ENCODE data around the gene SNX13. TPM values are rescaled to one million over a fixed set of nuclear protein-coding genes. Genes with fewer than 3 reads are reported as not detected.

The SNX13 gene
- total RNA-seq, 4 donors from 2014 or later = 15.9 to 39.9 (median 35.1) TPM

- WGBS, 2 donors = 75 to 76% methylated on average over 2 of the region's 2 CpGs
- TF ChIP-seq POLR2A (IDR thresholded peaks at IDR 0.05) (no peak), CTCF (IDR thresholded peaks at IDR 0.05) (no peak)
- H3K4me1 ChIP-seq = peaks cover 0 to 6% (median 0%) of the 10 kb centered on the region in 3 donors
- intact Hi-C loops (cut with DNase I) = no loop called here
- H3K36me3 ChIP-seq = no peaks in the 10 kb centered on the region
- no peak overlapping the region for H3K27ac ChIP-seq
- DNase-seq = no peak
- H3K4me3 ChIP-seq = no peak overlapping the region
- no peaks in the 10 kb centered on the region for H3K27me3 ChIP-seq
- peaks cover 0 to 6% (median 5%) of the 10 kb centered on the region in 3 donors for H3K9me3 ChIP-seq
Measured at GRCh38 chr7:17915796-17916195, 24.5 kb downstream of the SNX13 start.

- no peak overlapping the region for H3K4me3 ChIP-seq
- H3K27me3 ChIP-seq = no peaks in the 10 kb centered on the region
- peaks cover 0 to 5% (median 0%) of the 10 kb centered on the region in 3 donors for H3K4me1 ChIP-seq
- H3K9me3 ChIP-seq = peaks cover 0 to 6% (median 5%) of the 10 kb centered on the region in 3 donors
- DNase-seq = no peak
- no peak for TF ChIP-seq POLR2A (IDR thresholded peaks at IDR 0.05)
- TF ChIP-seq CTCF (IDR thresholded peaks at IDR 0.05) = no peak
- no peak overlapping the region for H3K27ac ChIP-seq
- no peaks in the 10 kb centered on the region for H3K36me3 ChIP-seq
- 64 to 89% methylated on average over 4 to 6 of the region's 6 CpGs for WGBS, 2 donors
- intact Hi-C loops (cut with DNase I) = no loop called here
Measured at GRCh38 chr7:17915168-17915567, 25.1 kb downstream of the SNX13 start.

GRCh38 chr7:17913250-17913649, 27.0 kb downstream of the SNX13 start:
- no peak for TF ChIP-seq POLR2A (IDR thresholded peaks at IDR 0.05)
- no peak for TF ChIP-seq CTCF (IDR thresholded peaks at IDR 0.05)
- intact Hi-C loops (cut with DNase I) = no loop called here
- Histone ChIP-seq H3K4me3 (no peak overlapping the region), H3K27ac (no peak overlapping the region), H3K9me3 (peaks cover 0 to 6% (median 5%) of the 10 kb centered on the region in 3 donors), H3K27me3 (no peaks in the 10 kb centered on the region), H3K4me1 (peaks cover 0 to 5% (median 0%) of the 10 kb centered on the region in 3 donors), H3K36me3 (no peaks in the 10 kb centered on the region)
- no peak for DNase-seq
- WGBS, 2 donors = 89% methylated on average over 2 of the region's 2 CpGs; no CpG with 5 or more reads in 1 of the 2 donors

- Histone ChIP-seq H3K4me3 (no peak overlapping the region), H3K27ac (no peak overlapping the region), H3K4me1 (peaks cover 0 to 5% (median 0%) of the 10 kb centered on the region in 3 donors), H3K9me3 (peaks cover 0 to 6% (median 5%) of the 10 kb centered on the region in 3 donors), H3K27me3 (no peaks in the 10 kb centered on the region), H3K36me3 (no peaks in the 10 kb centered on the region)
- no peak for DNase-seq
- TF ChIP-seq POLR2A (IDR thresholded peaks at IDR 0.05) = no peak
- intact Hi-C loops (cut with DNase I) = no loop called here
- WGBS, 2 donors = 64 to 93% methylated on average over 2 to 4 of the region's 5 CpGs
Measured at GRCh38 chr7:17912536-17913235, 27.6 kb downstream of the SNX13 start.

DNA sequence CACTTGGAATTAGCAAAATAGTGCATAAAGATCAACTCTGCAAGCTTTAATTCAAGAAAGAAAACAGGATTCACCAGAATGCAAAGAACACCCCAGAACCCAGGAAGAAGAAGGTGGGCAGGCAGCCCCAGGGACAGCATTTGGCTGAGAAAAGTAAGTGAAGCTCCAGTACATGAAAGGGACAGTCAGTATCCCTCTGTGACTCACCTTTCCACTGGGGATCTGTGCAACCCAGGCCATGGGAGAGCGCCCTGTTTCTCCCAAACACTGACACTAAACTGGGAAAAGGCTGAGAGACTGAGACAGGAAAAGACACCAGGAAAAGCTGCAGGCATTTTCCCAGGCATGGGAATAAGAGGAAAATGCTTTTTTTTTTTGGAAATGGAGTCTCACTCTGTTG, 28.2 kb downstream of the SNX13 start:
- DNase-seq = no peak
- TF ChIP-seq POLR2A (IDR thresholded peaks at IDR 0.05) (no peak), CTCF (IDR thresholded peaks at IDR 0.05) (no peak)
- Histone ChIP-seq H3K27ac (no peak overlapping the region), H3K27me3 (no peaks in the 10 kb centered on the region), H3K9me3 (peaks cover 0 to 4% (median under 1%) of the 10 kb centered on the region in 3 donors), H3K4me3 (no peak overlapping the region), H3K4me1 (peaks cover 0 to 5% (median 0%) of the 10 kb centered on the region in 3 donors), H3K36me3 (no peaks in the 10 kb centered on the region)
- intact Hi-C loops (cut with DNase I) = no loop called here
- WGBS, 2 donors = 0 to 67% methylated on average over 1 of the region's 1 CpG

Data from esophagus squamous epithelium (tissue), 5 donors.